Globus pallidus (tissue), 1 donor: Measurements from ENCODE around the gene MTOR.
"Not testable (repeated sequence)": the region's sequence is repeated elsewhere in the genome, so short reads cannot be mapped to it uniquely, and the experiment has no call there.

Source experiments
- DNase-seq: peaks from one replicate; pipeline ENCODE4 v3.0.0-alpha.2; 2015; ENCODE audit warnings: low spot score

The MTOR gene

DNA sequence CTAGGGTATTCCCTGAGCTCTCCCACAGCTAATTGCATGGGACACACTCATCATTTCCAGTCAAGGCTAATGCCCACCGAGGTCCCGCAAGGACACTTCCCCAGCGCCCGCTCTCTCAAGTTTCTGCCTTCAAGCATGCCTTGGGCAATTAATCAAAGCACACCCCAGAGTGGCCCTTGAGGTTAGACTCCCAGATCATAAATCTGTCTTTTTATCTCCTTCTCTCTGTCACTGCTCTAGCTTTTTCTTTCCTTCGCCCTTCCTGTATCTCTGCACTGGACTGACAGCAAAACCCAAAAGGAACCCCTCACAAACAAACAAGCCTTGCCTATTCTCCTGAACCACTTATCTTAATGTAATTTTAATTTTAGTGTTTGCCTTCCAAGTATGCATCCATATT, 154.8 kb downstream of the MTOR start:
- DNase-seq: no peak

DNA sequence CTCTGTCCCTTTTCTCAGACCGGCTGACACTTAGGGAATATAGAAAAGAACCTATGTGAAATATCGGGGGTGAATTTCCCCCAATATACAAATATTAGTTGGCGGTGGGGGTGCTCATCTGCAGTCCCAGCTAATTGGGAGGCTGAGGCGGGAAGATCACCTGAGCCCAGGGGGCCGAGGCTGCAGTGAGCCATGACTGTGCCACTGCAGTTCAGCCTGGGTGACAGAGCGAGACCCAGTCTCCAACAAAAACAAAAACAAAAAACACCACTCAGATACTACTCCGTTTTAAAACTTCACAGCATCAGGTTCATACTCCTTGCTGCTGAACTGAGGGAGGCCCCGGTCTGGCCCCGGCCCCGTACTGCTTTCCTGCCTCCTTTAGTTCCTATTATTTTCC, 156.8 kb downstream of the MTOR start:
- DNase-seq: no peak

DNA sequence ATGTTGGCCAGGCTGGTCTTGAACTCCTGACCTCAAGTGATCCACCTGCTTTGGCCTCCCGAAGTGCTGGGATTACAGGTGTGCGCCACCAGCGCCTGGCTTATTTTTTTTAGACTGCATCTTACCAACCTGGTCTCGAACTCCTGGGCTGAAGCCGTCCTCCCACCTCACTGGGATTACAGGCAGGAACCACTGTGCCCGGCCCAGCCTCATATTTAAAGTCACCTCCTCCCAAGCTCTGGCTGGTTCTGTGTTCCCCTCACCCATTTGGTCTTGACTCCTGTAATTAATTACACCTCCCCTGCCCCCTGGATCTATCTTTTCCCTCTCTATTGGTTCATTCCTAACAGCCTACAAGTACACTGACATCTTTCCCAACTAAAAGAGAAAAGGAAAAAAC, 161.0 kb downstream of the MTOR start:
- DNase-seq: no peak

DNA sequence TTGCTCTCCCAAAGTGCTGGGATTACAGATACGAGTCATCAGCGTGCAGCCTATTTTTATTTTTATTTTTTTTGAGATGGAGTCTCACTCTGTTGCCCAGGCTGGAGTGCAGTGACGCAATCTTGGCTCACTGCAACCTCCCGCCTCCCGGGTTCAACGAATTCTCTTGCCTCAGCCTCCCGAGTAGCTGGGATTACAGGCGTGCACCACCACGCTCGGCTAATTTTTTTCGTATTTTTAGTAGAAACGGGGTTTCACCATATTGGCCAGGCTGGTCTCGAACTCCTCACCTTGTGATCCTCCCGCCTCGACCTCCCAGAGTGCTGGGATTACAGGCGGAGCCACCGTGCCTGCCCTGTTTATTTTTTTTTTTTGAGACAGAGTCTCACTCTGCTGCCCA, 161.5 kb downstream of the MTOR start:
- not testable (repeated sequence) for DNase-seq

DNA sequence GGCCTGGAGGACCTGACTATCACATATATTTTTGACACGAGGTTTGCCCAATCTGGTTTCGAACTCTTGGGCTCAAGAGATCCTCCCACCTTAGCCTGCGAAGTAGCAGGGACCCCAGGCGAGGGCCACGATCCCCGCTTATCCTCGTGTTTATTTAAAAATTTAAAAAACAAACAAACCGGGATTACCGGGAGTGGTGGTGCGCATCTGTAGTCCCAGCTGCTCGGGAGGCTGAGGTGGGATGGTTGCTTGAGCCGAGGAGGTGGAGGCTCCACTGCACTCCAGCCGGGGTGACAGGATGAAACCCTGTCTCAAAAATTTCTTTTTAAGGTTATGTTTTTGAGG, 162.2 kb downstream of the MTOR start:
- no peak for DNase-seq

DNA sequence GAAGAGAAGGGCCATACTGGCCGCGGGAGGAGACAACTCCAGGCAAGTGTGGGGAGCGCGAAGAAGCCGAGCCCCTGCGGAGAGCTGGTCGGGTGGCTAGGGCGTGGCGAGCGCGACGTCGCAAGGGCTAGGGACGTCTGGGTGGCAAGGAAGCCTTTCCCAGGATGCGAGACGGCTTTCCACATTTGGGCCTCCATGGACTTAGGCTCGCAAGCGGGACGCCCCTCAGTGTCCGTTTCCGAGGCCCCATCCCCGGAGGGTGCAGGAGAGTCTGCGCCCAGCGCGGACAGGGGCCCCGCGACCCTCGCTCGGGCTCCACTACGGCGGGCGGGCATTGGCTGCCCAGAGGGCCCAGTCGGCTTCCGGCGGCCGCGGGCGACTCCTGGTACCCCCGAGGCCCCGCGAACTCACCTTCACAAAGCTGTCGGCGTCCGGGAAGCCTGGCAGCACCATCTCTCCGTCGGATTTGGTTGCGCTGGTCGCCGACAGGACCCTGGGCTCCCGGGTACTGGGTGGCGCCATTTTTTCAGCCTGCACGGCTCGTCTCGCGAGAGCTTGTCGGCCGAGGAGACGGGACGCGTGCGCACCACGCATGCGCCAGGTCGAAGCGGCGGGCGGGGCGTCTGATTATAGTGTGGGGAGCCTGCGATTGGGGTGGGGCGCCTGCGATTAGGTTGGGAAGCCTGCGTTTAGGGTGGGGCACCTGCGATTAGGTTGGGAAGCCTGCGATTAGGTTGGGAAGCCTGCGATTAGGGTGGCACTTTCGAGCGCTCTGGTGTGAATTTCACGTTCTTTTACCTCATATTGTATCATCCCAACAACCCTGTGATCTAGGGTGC, 162.8 kb downstream of the MTOR start, which contains the start of gene EXOSC10:
Gene EXOSC10, minus strand, starts transcription at position 560 of the 839 bp plus-strand sequence. Its CDS starts 38 bp downstream, at position 522.
- peak; percentile 84 for DNase-seq

DNA sequence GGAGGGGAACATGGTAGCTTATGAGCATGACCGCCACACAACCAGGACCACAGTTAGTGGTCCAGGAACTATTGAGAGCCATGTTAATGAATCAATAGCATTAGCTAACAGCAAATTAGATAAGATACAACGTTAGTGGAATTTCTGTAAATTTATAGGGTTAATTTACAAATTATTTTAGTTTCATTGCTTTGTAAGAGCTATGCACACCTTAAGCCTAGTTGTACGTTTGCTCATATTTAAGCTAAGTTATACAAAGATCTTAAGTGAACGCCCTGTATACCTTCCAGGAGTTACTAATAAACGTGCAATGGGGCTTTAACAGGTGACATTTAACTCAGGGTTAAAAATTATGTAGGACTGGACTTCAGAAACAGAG, 163.4 kb downstream of the MTOR start:
- no peak for DNase-seq

DNA sequence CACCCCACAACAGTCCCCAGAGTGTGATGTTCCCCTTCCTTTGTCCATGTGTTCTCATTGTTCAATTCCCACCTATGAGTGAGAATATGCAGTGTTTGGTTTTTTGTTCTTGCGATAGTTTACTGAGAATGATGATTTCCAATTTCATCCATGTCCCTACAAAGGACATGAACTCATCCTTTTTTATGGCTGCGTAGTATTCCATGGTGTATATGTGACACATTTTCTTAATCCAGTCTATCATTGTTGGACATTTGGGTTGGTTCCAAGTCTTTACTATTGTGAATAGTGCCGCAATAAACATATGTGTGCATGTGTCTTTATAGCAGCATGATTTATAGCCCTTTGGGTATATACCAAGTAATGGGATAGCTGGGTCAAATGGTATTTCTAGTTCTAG, 178.6 kb downstream of the MTOR start:
- DNase-seq: not testable (repeated sequence)

DNA sequence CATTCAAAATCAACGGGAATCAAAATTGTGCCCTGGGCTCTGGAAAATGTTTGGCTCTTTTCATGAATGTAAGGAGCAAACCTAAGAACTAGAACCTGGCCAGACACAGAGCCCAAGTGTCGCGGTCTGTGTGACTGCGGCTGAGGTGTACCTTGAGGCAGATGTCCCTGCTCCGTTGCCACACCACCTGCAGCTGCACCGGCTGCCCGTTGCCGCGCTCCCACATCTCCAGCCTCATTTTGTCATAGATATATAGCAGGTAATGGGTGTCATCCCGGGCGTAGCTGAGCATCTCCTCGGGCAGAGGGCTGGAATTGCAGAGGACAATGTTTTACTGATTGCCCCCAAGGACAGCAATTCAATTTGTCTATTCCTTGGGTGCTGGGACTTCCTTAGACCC, 181.4 kb downstream of the MTOR start:
- no peak for DNase-seq

DNA sequence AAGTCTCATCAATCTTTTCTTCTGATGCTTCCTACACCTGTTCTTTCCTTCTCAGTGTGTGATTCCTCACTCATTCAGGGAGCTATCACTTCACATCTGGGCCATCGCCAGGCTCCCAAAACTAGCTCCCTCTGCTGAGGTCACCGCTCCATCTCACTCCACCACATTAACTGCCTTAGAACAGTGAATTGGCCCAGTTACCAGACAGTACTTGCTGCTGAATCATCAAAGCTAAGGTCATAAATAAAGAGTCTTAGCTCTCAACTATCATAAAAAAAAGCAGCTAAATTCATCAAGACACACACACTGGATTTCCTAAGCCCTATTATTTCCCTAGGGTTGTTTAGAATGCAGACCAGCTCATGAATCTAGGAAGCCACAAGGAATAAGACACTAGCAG, 183.7 kb downstream of the MTOR start:
- no peak for DNase-seq

DNA sequence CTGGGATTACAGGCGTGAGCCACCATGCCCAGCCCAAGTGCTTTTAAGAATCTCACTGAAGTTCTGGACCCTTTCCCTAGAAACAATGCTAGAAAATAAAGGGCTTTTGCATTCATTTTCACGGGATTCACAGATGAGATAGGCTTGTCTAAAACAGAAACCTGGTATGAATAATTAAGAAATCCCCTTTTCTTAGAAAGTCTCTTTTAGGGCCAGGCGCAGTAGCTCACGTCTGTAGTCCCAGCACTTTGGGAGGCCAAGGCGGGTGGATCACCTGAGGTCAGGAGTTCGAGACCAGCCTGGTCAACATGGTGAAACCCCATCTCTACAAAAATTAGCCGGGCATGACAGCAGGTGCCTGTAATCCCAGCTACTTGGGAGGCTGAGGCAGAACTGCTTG, 189.0 kb downstream of the MTOR start:
- not testable (repeated sequence) for DNase-seq

DNA sequence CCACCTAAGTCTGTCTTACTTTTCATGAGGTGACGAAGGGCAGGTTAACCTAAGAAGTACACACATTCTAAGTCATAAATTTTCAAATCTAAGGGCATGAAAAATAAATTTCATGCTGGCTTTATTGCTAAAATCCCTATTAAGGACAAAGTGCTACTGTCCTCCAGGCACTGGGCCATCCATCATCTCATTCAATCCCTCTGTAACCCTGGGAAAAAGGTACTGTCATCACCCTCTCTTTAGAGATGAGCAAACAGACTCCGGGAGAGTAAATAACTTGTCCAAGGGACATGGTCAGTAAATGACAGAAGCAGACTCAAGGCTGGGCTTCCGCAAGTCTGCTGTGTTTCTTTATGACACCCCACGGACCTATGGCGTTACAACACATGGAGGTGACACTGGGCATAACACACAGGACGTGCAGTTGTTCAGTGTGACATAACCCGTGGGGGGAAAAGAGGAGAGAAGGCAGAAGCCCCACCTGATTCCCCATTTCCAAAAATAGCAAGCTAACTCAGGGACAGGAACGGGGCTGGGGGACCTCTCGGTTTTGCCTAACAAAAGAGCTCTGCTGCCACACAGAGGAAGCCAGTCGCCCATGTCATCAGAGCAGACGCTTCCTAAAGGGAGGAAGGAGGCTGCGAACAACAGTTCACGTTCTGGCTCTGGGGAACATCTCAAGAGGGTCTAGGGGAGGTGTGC, 190.0 kb downstream of the MTOR start:
- DNase-seq: no peak

DNA sequence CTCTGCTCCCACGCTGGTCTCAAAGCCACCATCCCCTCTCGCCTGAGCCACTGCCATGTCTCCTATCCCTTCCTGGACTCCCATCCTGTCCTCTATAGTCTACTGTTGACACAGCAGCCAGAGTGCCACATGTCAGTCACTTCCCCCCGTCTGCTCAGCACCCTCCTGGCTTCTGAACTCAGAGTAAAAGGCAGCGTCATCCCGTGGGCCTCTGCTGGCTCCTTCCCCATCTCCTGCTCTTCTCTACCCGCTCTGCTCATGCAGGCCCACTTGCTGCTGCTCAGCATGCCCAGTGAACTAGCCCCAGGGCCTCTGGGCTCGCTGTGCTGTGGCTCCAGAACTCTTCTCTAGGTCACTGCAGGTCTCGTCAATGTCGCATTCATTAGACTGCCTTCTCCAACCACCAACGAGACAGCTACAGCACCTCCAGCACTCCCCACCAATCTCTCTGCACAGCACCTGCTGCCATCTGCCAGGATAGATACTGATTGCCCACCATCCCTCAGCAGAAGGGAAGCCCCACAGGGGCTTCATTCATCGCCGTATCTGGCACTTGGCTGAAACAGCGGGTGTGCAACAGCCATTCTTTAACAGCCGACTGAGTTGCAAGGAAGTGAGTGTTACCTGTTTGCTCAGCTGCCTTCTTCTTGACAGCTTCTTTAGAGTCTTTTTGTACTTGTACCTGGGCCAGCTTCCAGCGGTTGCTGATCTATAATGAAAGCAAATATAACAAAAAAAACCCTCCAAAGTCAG, 190.7 kb downstream of the MTOR start:
- no peak for DNase-seq

DNA sequence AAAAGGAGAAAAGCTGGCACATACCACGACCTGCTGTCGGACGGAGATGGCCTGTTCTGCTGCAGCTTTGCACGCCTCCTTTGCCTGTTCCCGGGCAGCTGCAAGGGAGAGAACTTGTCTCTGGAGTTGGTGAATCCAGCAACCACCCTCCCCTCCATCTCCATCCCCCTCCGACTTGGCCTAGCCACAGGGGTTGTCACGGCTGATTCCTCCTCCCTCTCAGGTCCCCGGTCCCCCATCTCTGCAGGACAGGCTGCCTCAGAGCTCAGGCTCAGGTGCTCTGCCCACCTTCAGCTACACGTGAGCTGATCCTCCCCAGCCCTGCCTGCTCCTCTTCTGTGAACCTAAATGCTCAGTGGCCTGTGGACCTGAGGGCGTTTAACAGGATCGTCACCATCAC, 191.5 kb downstream of the MTOR start:
- no peak for DNase-seq

DNA sequence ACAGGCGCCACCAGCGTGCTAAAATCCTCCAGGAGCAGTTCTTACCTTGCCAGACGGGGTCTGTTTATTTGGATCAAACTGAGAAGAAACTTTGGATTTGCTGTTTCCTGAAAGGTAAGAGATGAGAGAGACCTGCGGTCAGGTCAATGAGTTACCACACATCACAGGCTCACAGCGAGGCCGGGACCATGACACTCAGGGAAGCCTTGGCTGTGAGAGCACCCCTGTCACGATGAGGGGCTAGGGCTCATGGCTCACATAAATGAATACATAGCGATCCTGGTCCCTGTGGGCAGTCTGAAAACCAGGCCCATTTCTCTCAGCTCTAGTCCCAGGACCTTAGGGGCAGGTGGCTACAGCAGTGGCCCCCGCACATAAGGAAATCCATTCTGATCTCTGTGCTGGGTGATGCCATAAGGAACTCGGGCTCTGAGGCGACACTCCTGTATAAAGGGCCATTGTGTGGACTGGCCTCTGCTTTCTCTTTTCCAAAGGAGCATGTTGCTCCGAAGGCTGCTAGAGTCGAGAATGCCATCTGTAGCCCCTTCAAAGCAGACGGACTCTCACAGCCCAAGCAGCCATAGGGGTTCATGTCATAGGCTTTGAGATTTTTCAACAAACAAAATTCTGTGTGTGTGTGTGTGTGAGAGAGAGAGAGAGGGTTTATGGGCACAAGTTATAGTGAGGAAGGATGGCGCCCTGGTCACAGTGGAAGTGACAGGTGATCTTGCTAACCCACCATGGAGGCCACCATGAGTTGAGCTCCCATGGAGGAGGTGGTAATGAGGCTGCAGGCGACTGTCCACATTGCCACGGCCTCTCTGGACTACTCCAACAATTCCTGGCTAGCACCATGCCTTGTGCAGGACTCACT, 193.5 kb downstream of the MTOR start:
- peak; percentile 47 for DNase-seq

DNA sequence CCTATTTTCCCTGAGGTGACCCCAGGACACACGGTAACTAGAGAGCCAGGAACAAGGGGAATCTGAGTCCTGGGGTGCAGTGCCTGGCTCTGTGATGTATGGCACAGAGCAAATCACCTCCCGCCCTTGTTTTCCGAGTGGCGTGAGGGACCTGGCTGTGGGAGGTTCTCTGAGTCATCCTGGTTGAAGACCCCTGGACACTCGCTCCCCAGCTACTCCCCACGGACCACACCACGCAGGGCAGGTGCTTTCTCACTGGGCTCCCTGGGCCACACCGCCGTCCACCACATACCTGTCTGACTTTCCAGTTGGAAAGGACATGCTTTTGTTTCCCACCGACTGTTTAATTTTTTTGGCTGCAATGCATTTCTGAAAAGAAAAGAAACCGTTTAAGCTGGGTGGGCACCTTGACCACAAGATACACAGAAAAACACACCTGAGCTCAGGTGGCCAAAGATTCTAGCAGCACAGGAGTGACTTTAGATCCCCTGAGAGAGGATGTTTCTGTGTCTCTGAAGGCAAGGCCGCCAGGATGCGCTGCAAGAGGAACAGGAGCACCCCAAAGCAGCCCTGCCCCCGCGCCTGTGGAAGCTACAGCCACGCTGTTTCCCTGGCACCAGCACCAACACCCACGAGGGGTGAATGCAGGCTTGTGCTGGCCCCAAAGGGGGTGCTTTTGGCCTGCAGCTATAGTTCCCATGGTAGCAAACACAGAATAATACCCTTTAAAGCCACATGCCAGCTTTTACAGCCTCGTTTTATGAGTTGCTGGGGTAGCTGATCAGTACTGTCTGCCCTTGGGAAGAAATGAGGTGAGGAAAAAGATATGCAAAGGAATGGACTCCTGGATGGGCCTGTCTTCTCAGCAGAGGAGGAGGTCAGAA, 194.4 kb downstream of the MTOR start:
- no peak for DNase-seq

DNA sequence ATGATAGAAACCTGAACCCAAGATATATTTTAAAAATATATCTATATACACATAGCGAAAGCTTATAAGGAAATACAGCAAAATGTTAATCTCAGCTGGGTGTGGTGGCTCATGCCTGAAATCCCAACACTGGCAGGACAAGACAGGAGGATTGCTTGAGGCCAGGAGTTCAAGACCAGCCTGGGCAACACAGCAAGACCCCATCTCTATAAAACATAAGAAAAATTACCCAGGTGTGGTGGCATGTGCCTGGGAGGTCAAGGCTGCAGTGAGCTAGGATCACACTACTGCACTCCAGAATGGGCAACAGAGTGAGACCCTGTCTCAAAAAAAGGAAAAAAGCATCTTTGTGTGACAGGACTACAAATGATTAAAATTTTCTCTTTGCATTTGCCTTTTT, 196.6 kb downstream of the MTOR start:
- no peak for DNase-seq

DNA sequence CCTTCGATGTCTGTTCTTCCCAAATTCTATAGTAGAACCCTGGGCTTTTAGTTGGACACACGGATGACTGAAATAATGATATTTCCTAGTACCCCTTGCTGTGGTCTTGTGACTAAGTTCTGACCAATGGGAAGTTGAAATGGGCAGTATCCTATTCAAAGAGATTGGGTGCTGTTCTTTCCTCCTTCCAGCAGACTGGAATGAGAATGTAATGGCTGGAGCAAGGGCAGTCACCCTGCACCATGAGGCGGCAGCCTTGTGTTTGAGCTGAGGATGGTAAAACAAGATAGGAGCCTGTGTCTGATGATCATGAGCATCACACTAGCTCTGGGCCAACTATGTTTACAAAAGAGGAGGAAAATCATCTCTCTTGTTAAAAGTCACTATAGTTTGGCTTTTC, 197.4 kb downstream of the MTOR start:
- DNase-seq: no peak

DNA sequence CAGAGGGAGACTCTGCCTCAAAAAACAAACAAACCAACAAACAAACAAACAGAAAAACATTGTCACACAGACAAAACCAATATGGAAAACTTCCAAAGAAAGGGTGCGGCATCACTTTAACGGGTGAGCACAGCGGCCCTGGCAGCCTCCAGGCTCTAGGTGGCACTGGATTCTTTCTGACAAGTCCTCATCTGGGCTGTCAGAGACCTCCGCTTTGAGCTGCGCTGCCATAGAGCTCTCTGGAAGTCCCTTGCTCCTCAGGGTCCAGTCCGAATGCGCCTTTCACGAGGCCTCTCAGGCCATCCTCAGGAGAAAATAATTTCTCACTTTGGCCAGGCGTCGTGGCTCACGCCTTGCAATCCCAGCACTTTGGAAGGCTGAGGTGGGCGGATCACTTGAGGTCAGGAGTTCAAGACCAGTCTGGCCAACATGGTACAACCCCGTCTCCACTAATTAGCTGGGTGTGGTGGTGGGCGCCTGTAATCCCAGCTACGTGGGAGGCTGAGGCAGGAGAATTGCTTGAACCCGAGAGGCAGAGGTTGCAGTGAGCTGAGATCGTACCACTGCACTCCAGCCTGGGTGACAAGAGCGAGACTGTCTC, 198.3 kb downstream of the MTOR start:
- not testable (repeated sequence) for DNase-seq

DNA sequence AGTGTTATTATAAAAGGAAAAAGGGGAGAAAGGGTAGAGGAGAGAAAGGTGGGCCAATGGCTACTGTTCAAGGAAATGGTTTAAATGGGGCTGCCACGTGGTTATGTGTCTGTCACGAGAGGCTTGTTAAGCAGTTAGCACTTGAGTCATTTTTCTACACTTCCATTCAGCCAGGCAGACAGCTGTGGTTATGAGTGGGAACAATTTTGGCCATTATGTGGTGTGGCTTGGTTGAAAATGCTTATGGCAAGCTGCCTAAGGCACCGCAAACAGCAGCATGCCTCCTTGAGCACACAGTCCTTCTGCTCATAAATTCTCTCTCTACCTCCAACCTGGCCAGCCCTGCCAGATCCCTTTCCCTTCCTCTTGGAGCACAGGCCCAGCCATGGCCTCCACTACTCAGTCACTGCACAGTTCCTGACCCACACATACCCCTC, 199.4 kb downstream of the MTOR start:
- DNase-seq: no peak
